Astrocyte (in vitro differentiated cells and primary cell): ENCODE results near the gene CCDC194. TPM values are rescaled to one million over a fixed set of nuclear protein-coding genes. Genes with fewer than 3 reads are reported as not detected.
A peak's percentile ranks its signal among the peaks of the same experiment; 100 is the strongest.

ENCODE experiments used
- DNase-seq: peaks from one replicate; pipeline ENCODE4 v3.0.0-alpha.2; 2010; ENCODE audit warnings: low read depth
- FAIRE-seq: peaks from 2 replicates; lab custom pipeline; 2011; peaks lifted over from hg19 to GRCh38; lab: Jason Lieb, UNC
- H2AFZ ChIP-seq: 2 replicates; pipeline ENCODE4 v1.6.0; 2012; ENCODE audit warnings: low read depth, low read length, inconsistent platforms
- H3K27ac ChIP-seq: 2 replicates; pipeline ENCODE4 v1.5.1; 2011; ENCODE audit warnings: low read depth, low read length, inconsistent platforms
- H3K27me3 ChIP-seq: 2 replicates; pipeline ENCODE4 v1.6.0; 2011; ENCODE audit warnings: low read length, inconsistent platforms; ENCODE audit not compliant: insufficient read depth
- H3K36me3 ChIP-seq: 2 replicates; pipeline ENCODE4 v1.5.1; 2011; ENCODE audit warnings: low read length, inconsistent platforms; ENCODE audit not compliant: insufficient read depth
- H3K4me1 ChIP-seq: 2 replicates; pipeline ENCODE4 v1.5.1; 2011; ENCODE audit warnings: low read length, inconsistent platforms; ENCODE audit not compliant: insufficient read depth
- H3K4me2 ChIP-seq: 2 replicates; pipeline ENCODE4 v1.6.0; 2012; ENCODE audit warnings: low read length, inconsistent platforms
- H3K4me3 ChIP-seq: 2 replicates; pipeline ENCODE4 v1.5.1; 2011; ENCODE audit warnings: low read depth, mild to moderate bottlenecking, low read length, inconsistent platforms; ENCODE audit not compliant: insufficient read depth
- H3K79me2 ChIP-seq: 2 replicates; pipeline ENCODE4 v1.6.0; 2012; ENCODE audit warnings: mild to moderate bottlenecking, low read length, inconsistent platforms; ENCODE audit not compliant: insufficient read depth
- H3K9ac ChIP-seq: 2 replicates; pipeline ENCODE4 v1.6.0; 2012; ENCODE audit warnings: mild to moderate bottlenecking, low read length, inconsistent platforms
- H3K9me3 ChIP-seq: 2 replicates; pipeline ENCODE4 v1.5.1; 2012; ENCODE audit warnings: low read depth, mild to moderate bottlenecking, low read length, inconsistent platforms; ENCODE audit not compliant: insufficient read depth
- H4K20me1 ChIP-seq: 2 replicates; pipeline ENCODE4 v1.6.0; 2012; ENCODE audit warnings: low read length, inconsistent platforms; ENCODE audit not compliant: insufficient read depth
- H3K27ac Mint-ChIP-seq: one replicate; pipeline ENCODE4 v1.8.0; 2021; ENCODE audit warnings: mild to moderate bottlenecking, mixed read lengths; ENCODE audit not compliant: unreplicated experiment
- H3K27me3 Mint-ChIP-seq: one replicate; pipeline ENCODE4 v1.8.0; 2021; ENCODE audit warnings: low read depth, mixed read lengths; ENCODE audit not compliant: unreplicated experiment
- H3K36me3 Mint-ChIP-seq: one replicate; pipeline ENCODE4 v1.8.0; 2021; ENCODE audit warnings: low read depth, mixed read lengths; ENCODE audit not compliant: unreplicated experiment
- H3K4me1 Mint-ChIP-seq: one replicate; pipeline ENCODE4 v1.8.0; 2021; ENCODE audit warnings: low read depth, mixed read lengths; ENCODE audit not compliant: unreplicated experiment
- H3K4me3 Mint-ChIP-seq: one replicate; pipeline ENCODE4 v1.8.0; 2021; ENCODE audit warnings: mild to moderate bottlenecking, moderate library complexity, mixed read lengths; ENCODE audit not compliant: unreplicated experiment
- H3K9me3 Mint-ChIP-seq: one replicate; pipeline ENCODE4 v1.8.0; 2021; ENCODE audit warnings: mild to moderate bottlenecking, mixed read lengths; ENCODE audit not compliant: unreplicated experiment
- CTCF ChIP-seq: IDR thresholded peaks from 2 replicates; pipeline ENCODE4 v1.5.1; 2011; ENCODE audit warnings: low read depth, mild to moderate bottlenecking, inconsistent platforms, low read length, moderate library complexity; ENCODE audit not compliant: insufficient read depth
- EZH2 ChIP-seq: IDR thresholded peaks from 2 replicates; pipeline ENCODE4 v1.6.1; 2012; ENCODE audit warnings: mild to moderate bottlenecking, low read length, inconsistent platforms; ENCODE audit not compliant: insufficient read depth
- total RNA-seq: library from RNA; stranded (reverse); gene quantifications from 2 replicates; pipeline ENCODE4 v1.2.1, GENCODE V29; 2021

Gene CCDC194
- total RNA-seq, 1 donor from 2014 or later = 14.1 TPM

DNA sequence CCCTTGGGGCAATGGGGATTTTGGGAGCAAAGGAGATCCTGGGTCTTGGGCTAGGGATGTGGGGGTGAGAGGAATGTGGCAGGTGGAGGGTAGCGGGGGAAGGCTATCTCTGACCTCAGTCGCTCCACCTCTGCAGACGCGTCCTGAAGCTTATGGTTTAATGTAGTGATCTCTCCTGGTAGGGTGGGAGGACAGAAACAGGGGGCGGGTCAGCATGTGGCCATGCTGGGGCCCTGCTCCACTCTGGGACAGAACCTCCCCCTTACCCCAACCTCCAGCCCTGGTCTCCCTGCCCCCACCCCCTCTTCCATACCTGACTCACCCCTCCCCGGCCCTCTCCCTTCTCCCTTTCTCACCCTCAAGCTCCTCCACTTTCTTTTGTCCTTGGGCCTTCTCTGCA, 10.0 kb upstream of the CCDC194 start:
- TF ChIP-seq EZH2 = no peak
- no peak for TF ChIP-seq CTCF
- Histone ChIP-seq H3K27me3 (no peaks in the 10 kb centered on the region), H3K79me2 (no peaks in the 10 kb centered on the region), H3K27ac (no peak overlapping the region), H3K9me3 (no peaks in the 10 kb centered on the region), H3K4me1 (peaks cover 6% of the 10 kb centered on the region), H4K20me1 (no peaks in the 10 kb centered on the region), H3K4me3 (no peak overlapping the region), H3K36me3 (no peaks in the 10 kb centered on the region), H3K4me2 (no peak overlapping the region), H3K9ac (no peak overlapping the region), H2AFZ (no peak overlapping the region)
- Mint-ChIP-seq H3K27me3 (no peaks in the 10 kb centered on the region), H3K4me3 (peak overlapping the region; percentile 94), H3K9me3 (no peaks in the 10 kb centered on the region), H3K4me1 (peaks cover 17% of the 10 kb centered on the region), H3K27ac (peak overlapping the region; percentile 77), H3K36me3 (peaks cover 9% of the 10 kb centered on the region)
- DNase-seq = no peak
- no peak for FAIRE-seq

GRCh38 chr19:17402982-17403855, 9.2 kb upstream of the CCDC194 start:
- no peak overlapping the region for H3K4me3 ChIP-seq
- H2AFZ ChIP-seq = no peak overlapping the region
- Mint-ChIP-seq H3K4me1 (peaks cover 17% of the 10 kb centered on the region), H3K27me3 (no peaks in the 10 kb centered on the region), H3K4me3 (peak overlapping the region; percentile 94), H3K27ac (peak overlapping the region; percentile 12), H3K9me3 (no peaks in the 10 kb centered on the region), H3K36me3 (peaks cover 9% of the 10 kb centered on the region)
- no peaks in the 10 kb centered on the region for H3K9me3 ChIP-seq
- TF ChIP-seq CTCF (no peak), EZH2 (no peak)
- H3K4me2 ChIP-seq = no peak overlapping the region
- H3K9ac ChIP-seq = no peak overlapping the region
- FAIRE-seq (no peak), DNase-seq (no peak)
- H3K27ac ChIP-seq = no peak overlapping the region
- H3K4me1 ChIP-seq = peaks cover 6% of the 10 kb centered on the region
- no peaks in the 10 kb centered on the region for H3K27me3 ChIP-seq
- no peaks in the 10 kb centered on the region for H4K20me1 ChIP-seq
- H3K36me3 ChIP-seq = no peaks in the 10 kb centered on the region
- no peaks in the 10 kb centered on the region for H3K79me2 ChIP-seq

GRCh38 chr19:17401628-17402027, 7.6 kb upstream of the CCDC194 start:
- H3K9me3 ChIP-seq = no peaks in the 10 kb centered on the region
- no peak overlapping the region for H3K27ac ChIP-seq
- no peak overlapping the region for H3K27ac Mint-ChIP-seq
- no peaks in the 10 kb centered on the region for H3K36me3 ChIP-seq
- H3K27me3 Mint-ChIP-seq = no peaks in the 10 kb centered on the region
- H3K4me1 Mint-ChIP-seq = peaks cover 9% of the 10 kb centered on the region
- no peaks in the 10 kb centered on the region for H3K27me3 ChIP-seq
- no peak for FAIRE-seq
- H3K79me2 ChIP-seq = no peaks in the 10 kb centered on the region
- H3K9ac ChIP-seq = no peak overlapping the region
- no peak for DNase-seq
- H3K4me2 ChIP-seq = no peak overlapping the region
- H3K4me1 ChIP-seq = peaks cover 6% of the 10 kb centered on the region
- TF ChIP-seq CTCF (no peak), EZH2 (no peak)
- no peak overlapping the region for H2AFZ ChIP-seq
- peak overlapping the region; percentile 62 for H3K4me3 Mint-ChIP-seq
- H3K9me3 Mint-ChIP-seq = no peaks in the 10 kb centered on the region
- H3K4me3 ChIP-seq = no peak overlapping the region
- peaks cover 11% of the 10 kb centered on the region for H3K36me3 Mint-ChIP-seq
- no peaks in the 10 kb centered on the region for H4K20me1 ChIP-seq
